ENCODE results near the gene HOXD9. TPM values are rescaled to one million over a fixed set of nuclear protein-coding genes. Genes with fewer than 3 reads are reported as not detected.

HOXD9 gene
- total and polyA plus RNA-seq, 7 donors, result 0.46 to 27.1 (median 10.6) TPM

GRCh38 chr2:176125772-176126054 lies 3.2 kb downstream of the HOXD9 start:
- Histone ChIP-seq H3K9me3 (no peaks in the 10 kb centered on the region), H3K4me1 (peaks cover 0 to 40% (median 26%) of the 10 kb centered on the region in 4 donors), H3K4me3 (no peak overlapping the region), H3K36me3 (peaks cover 0 to 12% (median 0%) of the 10 kb centered on the region in 4 donors), H3K27me3 (peaks cover 7 to 55% (median 31%) of the 10 kb centered on the region in 3 donors), H3K27ac (no peak overlapping the region)
- intact Hi-C loops (cut with DNase I), result no loop called here
- no peak for DNase-seq
- TF ChIP-seq EP300 (IDR thresholded peaks at IDR 0.05), result no peak
- TF ChIP-seq POLR2A (IDR thresholded peaks at IDR 0.05), result no peak
- TF ChIP-seq POLR2AphosphoS5 (IDR thresholded peaks at IDR 0.05), result no peak
- TF ChIP-seq, protein P1, sequence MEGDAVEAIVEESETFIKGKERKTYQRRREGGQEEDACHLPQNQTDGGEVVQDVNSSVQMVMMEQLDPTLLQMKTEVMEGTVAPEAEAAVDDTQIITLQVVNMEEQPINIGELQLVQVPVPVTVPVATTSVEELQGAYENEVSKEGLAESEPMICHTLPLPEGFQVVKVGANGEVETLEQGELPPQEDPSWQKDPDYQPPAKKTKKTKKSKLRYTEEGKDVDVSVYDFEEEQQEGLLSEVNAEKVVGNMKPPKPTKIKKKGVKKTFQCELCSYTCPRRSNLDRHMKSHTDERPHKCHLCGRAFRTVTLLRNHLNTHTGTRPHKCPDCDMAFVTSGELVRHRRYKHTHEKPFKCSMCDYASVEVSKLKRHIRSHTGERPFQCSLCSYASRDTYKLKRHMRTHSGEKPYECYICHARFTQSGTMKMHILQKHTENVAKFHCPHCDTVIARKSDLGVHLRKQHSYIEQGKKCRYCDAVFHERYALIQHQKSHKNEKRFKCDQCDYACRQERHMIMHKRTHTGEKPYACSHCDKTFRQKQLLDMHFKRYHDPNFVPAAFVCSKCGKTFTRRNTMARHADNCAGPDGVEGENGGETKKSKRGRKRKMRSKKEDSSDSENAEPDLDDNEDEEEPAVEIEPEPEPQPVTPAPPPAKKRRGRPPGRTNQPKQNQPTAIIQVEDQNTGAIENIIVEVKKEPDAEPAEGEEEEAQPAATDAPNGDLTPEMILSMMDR (IDR thresholded peaks at IDR 0.05), result no peak
- WGBS, 2 donors, result 11 to 29% methylated on average over 6 of the region's 6 CpGs

DNA sequence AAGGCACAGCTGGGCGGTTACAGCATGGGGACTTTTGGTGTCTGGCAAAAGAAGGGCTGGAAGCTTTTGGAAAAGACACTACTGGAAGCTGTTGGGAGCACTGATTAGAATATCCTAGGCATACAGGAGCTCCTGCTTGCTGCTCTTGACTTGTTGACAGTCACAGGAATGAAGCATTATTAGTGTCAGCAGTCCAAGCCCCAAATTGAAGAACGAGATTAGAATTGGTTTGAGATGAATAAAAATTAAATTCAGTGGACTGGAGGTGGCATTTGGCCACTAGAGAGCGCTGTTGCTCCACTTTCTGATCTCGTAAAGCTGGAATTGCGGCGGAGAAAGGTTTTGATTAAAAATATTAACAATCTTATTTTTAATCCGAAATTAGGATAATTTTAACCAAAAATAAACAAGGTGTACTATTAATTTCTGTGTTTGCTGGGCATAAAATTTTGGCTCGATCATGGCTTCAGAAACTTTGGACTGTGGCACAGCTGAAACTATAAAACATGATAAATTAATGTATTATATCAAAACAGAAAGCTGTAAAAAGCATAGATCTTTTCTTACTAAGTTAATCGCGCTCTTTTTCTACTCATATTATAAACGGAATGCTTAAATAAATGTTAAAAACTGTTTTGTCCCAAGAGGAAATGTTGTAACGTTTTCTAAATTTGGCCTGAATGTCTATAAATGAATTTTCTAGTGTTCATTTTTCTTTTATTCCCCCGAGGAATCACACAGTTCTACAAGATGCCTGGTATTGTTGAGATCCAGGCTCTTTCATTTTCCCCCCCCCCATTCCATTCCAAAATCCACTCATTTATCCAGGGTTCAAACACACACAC lies 4.6 kb downstream of the HOXD9 start:
- TF ChIP-seq POLR2AphosphoS5 (IDR thresholded peaks at IDR 0.05), result peak in 1 of 4 donors; percentile 9
- TF ChIP-seq POLR2A (IDR thresholded peaks at IDR 0.05), result no peak
- TF ChIP-seq, protein P1 (IDR thresholded peaks at IDR 0.05), result peak; percentile 56 to 90 (median 76)
- peaks cover 0 to 44% (median 35%) of the 10 kb centered on the region in 4 donors for H3K4me1 ChIP-seq
- no peaks in the 10 kb centered on the region for H3K9me3 ChIP-seq
- peaks cover 8 to 59% (median 45%) of the 10 kb centered on the region in 3 donors for H3K27me3 ChIP-seq
- no peak overlapping the region for H3K4me3 ChIP-seq
- intact Hi-C loops (cut with DNase I), result no loop called here
- peak; percentile 83 for DNase-seq
- peak overlapping the region in 1 of 4 donors; percentile 8 for H3K27ac ChIP-seq
- 6 to 7% methylated on average over 13 of the region's 13 CpGs for WGBS, 2 donors
- H3K36me3 ChIP-seq, result peaks cover 0 to 11% (median 0%) of the 10 kb centered on the region in 4 donors

DNA sequence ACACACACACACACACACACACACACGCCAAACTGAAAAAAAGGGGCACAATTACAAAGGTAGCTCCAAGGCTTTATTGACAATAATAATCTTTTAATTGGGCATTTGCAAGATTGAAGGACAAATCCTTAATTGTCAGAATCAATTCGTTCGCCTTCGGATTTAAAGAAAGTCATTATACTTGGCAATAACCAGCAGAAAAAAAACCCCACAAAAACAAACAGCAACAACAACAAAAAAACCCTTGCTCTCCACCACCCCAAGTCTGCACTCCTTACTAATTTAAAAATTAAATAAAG lies 5.2 kb downstream of the HOXD9 start:
- no peak overlapping the region for H3K4me3 ChIP-seq
- peaks cover 8 to 62% (median 51%) of the 10 kb centered on the region in 3 donors for H3K27me3 ChIP-seq
- no peak for DNase-seq
- intact Hi-C loops (cut with DNase I), result loop anchor here (2.0 kb wide), 1 partner anchor 511 kb away; no protein-coding TSS in a partner anchor
- H3K36me3 ChIP-seq, result peaks cover 0 to 6% (median 0%) of the 10 kb centered on the region in 4 donors
- peak overlapping the region in 1 of 4 donors; percentile 91 for H3K27ac ChIP-seq
- H3K9me3 ChIP-seq, result no peaks in the 10 kb centered on the region
- peaks cover 0 to 42% (median 33%) of the 10 kb centered on the region in 4 donors for H3K4me1 ChIP-seq
- 58 to 65% methylated on average over 4 of the region's 4 CpGs for WGBS, 2 donors
- TF ChIP-seq, protein P1 (IDR thresholded peaks at IDR 0.05), result no peak
- TF ChIP-seq POLR2A (IDR thresholded peaks at IDR 0.05) (no peak), EP300 (IDR thresholded peaks at IDR 0.05) (no peak), POLR2AphosphoS5 (IDR thresholded peaks at IDR 0.05) (no peak)

GRCh38 chr2:176128172-176128981 lies 5.9 kb downstream of the HOXD9 start:
- 25 to 32% methylated on average over 49 of the region's 49 CpGs for WGBS, 2 donors
- H3K36me3 ChIP-seq, result no peaks in the 10 kb centered on the region
- peaks cover 0 to 45% (median 33%) of the 10 kb centered on the region in 4 donors for H3K4me1 ChIP-seq
- peak; percentile 65 for DNase-seq
- H3K4me3 ChIP-seq, result peak overlapping the region; percentile 37 to 69 (median 50)
- peak overlapping the region; percentile 72 to 93 (median 87) for H3K27ac ChIP-seq
- peaks cover 11 to 62% (median 57%) of the 10 kb centered on the region in 3 donors for H3K27me3 ChIP-seq
- TF ChIP-seq, protein P1 (IDR thresholded peaks at IDR 0.05), result no peak
- intact Hi-C loops (cut with DNase I), result loop anchor here (2.0 kb wide), 1 partner anchor 510 kb away; no protein-coding TSS in a partner anchor
- H3K9me3 ChIP-seq, result no peaks in the 10 kb centered on the region
